Heart left ventricle (tissue), 13 donors: ENCODE results near the gene MRPL18.

ENCODE experiments used
- CTCF ChIP-seq, 12 donors: fragments of 200-600 bp; sonication (generic) in 4 of 12; IDR thresholded peaks; one replicate each; pipeline versions ENCODE4 v1.5.0 to v1.8.0; 2018 to 2022; ENCODE audit warnings: antibody characterized with exemption in 12 of 12, mild to moderate bottlenecking in 5 of 12
- POLR2A ChIP-seq, 2 donors: fragments of 450-650 bp; IDR thresholded peaks; one replicate each; pipeline ENCODE4 v1.6.1; 2017; ENCODE audit warnings: antibody characterized with exemption in 2 of 2, mild to moderate bottlenecking in 2 of 2, moderate library complexity in 2 of 2
- donor health status: ischemic (EF 13 %, LVEDD 7.1; RV severe dilation, severe dysfunction).
- donor health status: DM: no; HTN: yes; CAD: no.
- donor health status: DM: no; HTN: no; CAD: no.
- donor health status: ischemic (EF 25% LVEDD 6.9; RV normal size, moderate dysfunction).
- donor health status: ischemic (EF 25% LVEDD 5.7; RV mildly dilated, moderate dysfunction).
- donor health status: ischemic (EF 35%, LVEDD 5.7; RV mildly dilated, moderate dysfunction).
- donor health status: nonischemic (EF 11% LVEDD 7.7; RV severe dilation, severe dysfunction).
- donor health status: DM: yes; HTN: yes; CAD: no.
- donor health status: PGD.
- donor health status: ischemic (EF 29% LVEDD 5.4; RV normal size, mild dysfunction).
- donor health status: nonischemic (EF 23%, LVEDD 6.1; RV moderate dilation, normal function).

- TF ChIP-seq CTCF (IDR thresholded peaks at IDR 0.05) (no peak), POLR2A (IDR thresholded peaks at IDR 0.05) (no peak)
Measured at GRCh38 chr6:159801935-159802334, 11.7 kb downstream of the MRPL18 start.
